Prostate gland (tissue), 2 donors: Measurements from ENCODE around the gene C1orf105. TPM values are rescaled to one million over a fixed set of nuclear protein-coding genes. Genes with fewer than 3 reads are reported as not detected.

Experiments
- DNase-seq: peaks from one replicate; pipeline ENCODE4 v3.0.0-alpha.2; 2019; ENCODE audit warnings: low spot score
- H3K27ac ChIP-seq, 2 donors: fragments of 200-600 bp; sonication (generic); 2 replicates each; pipeline ENCODE4 v1.5.1; 2017 to 2019
- H3K27me3 ChIP-seq: fragments of 200-600 bp; sonication (generic); replicated peaks from 2 replicates; pipeline ENCODE4 v1.5.1; 2019; ENCODE audit not compliant: insufficient read depth
- H3K36me3 ChIP-seq, 2 donors: fragments of 200-600 bp; sonication (generic); 1 replicate in 1 of 2; 2 replicates in 1 of 2; pipeline versions ENCODE4 v1.5.1 to v1.8.1; 2017 to 2019
- H3K4me1 ChIP-seq: fragments of 200-600 bp; sonication (generic); replicated peaks from 2 replicates; pipeline ENCODE4 v1.5.1; 2019
- H3K4me3 ChIP-seq, 2 donors: fragments of 200-600 bp; sonication (generic); 2 replicates each; pipeline ENCODE4 v1.5.1; 2017 to 2019
- H3K9me3 ChIP-seq: fragments of 200-600 bp; sonication (generic); 2 replicates; pipeline ENCODE4 v1.5.1; 2017
- POLR2A ChIP-seq: fragments of 450-650 bp; IDR thresholded peaks from one replicate; pipeline ENCODE4 v1.6.1; 2016; ENCODE audit warnings: antibody characterized with exemption, mild to moderate bottlenecking
- POLR2AphosphoS5 ChIP-seq: sonication (generic); formaldehyde crosslinking; IDR thresholded peaks from one replicate; pipeline ENCODE4 v1.6.1; 2017; ENCODE audit warnings: antibody characterized with exemption
- WGBS: methylation state at CpG from one replicate; pipeline ENCODE4 v1.1.5; 2018; 5-methylcytosine and 5-hydroxymethylcytosine counted together
- intact Hi-C: fragments of 100-400 bp; cut with DNase I; formaldehyde crosslinking; loops from one replicate; pipeline ENCODE4 v1.14.2; 2022
- total RNA-seq, 2 donors: library from RNA; depleted of rRNA; stranded (reverse); fragments of >200 nt; gene quantifications; one replicate each; pipeline ENCODE4 v1.1.0, GENCODE V29; 2016
- TF ChIP-seq, protein P1 (sequence below), 4 experiments: fragments of 200-600 bp in 2 of 4; fragments of 450-650 bp in 2 of 4; sonication (generic) in 2 of 4; IDR thresholded peaks; 1 replicate in 3 of 4; 2 replicates in 1 of 4; pipeline ENCODE4 v1.5.1; 2016 to 2019; ENCODE audit warnings: antibody characterized with exemption in 4 of 4, mild to moderate bottlenecking in 2 of 4, moderate library complexity in 2 of 4

The C1orf105 gene
- total RNA-seq, 2 donors from 2014 or later = 0.36 to 1.4 TPM

GRCh38 chr1:172513479-172513878 lies 93.0 kb downstream of the C1orf105 start:
- DNase-seq = no peak
- TF ChIP-seq POLR2A (no peak), POLR2AphosphoS5 (no peak)
- TF ChIP-seq, protein P1, sequence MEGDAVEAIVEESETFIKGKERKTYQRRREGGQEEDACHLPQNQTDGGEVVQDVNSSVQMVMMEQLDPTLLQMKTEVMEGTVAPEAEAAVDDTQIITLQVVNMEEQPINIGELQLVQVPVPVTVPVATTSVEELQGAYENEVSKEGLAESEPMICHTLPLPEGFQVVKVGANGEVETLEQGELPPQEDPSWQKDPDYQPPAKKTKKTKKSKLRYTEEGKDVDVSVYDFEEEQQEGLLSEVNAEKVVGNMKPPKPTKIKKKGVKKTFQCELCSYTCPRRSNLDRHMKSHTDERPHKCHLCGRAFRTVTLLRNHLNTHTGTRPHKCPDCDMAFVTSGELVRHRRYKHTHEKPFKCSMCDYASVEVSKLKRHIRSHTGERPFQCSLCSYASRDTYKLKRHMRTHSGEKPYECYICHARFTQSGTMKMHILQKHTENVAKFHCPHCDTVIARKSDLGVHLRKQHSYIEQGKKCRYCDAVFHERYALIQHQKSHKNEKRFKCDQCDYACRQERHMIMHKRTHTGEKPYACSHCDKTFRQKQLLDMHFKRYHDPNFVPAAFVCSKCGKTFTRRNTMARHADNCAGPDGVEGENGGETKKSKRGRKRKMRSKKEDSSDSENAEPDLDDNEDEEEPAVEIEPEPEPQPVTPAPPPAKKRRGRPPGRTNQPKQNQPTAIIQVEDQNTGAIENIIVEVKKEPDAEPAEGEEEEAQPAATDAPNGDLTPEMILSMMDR (IDR thresholded peaks at IDR 0.05) = no peak
- Histone ChIP-seq H3K4me1 (no peaks in the 10 kb centered on the region), H3K4me3 (no peak overlapping the region), H3K9me3 (no peaks in the 10 kb centered on the region), H3K27me3 (no peaks in the 10 kb centered on the region), H3K27ac (no peak overlapping the region), H3K36me3 (no peaks in the 10 kb centered on the region)
- intact Hi-C loops = no loop called here

DNA sequence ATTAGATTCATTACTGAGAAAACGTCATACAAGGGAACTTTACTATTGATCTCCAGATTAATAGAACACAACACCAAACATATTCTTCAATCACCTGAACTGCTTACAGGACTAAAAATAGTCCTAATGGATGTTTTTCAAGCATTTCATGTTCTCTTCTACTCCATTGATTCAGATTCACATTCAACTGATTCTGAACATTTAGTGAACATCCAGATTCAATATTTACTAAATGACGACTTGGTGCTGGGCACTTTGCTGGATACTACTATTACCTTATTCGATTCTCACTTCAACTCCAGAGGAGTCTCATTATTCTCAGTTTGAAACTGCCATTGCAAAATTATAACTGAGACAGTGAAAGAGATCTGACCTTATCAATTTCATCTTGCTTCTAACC lies 93.6 kb downstream of the C1orf105 start:
- Histone ChIP-seq H3K4me1 (no peaks in the 10 kb centered on the region), H3K36me3 (no peaks in the 10 kb centered on the region), H3K27me3 (no peaks in the 10 kb centered on the region), H3K27ac (no peak overlapping the region), H3K4me3 (no peak overlapping the region), H3K9me3 (no peaks in the 10 kb centered on the region)
- DNase-seq = no peak
- intact Hi-C loops = no loop called here
- 68% methylated on average over 3 of the region's 3 CpGs for WGBS
- TF ChIP-seq, protein P1 (IDR thresholded peaks at IDR 0.05) = no peak
- TF ChIP-seq POLR2A = no peak
- no peak for TF ChIP-seq POLR2AphosphoS5

DNA sequence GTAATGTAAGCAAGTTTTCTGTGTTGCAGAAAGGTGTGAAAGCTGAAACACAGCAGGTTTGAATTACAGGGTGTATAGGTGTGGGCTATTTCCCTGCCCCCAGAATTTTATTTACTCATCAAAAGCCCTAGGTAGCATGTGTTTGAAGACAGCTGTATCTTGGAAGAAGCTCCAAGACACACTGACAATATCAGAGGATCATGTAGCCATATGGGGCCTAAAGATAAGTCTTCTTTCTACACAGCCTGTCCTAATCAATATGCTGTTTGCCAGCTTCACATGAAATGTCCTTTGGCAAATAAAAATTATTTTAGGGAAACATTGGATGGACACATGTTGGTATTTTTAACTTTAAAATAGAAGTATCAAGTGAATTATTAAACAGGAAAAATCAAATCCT lies 95.0 kb downstream of the C1orf105 start:
- no peak for DNase-seq
- no peaks in the 10 kb centered on the region for H3K4me1 ChIP-seq
- H3K36me3 ChIP-seq = no peaks in the 10 kb centered on the region
- no peak for TF ChIP-seq POLR2A
- TF ChIP-seq, protein P1 (IDR thresholded peaks at IDR 0.05) = no peak
- no peak for TF ChIP-seq POLR2AphosphoS5
- intact Hi-C loops = no loop called here
- H3K27ac ChIP-seq = no peak overlapping the region
- no peaks in the 10 kb centered on the region for H3K9me3 ChIP-seq
- H3K4me3 ChIP-seq = no peak overlapping the region
- no peaks in the 10 kb centered on the region for H3K27me3 ChIP-seq

DNA sequence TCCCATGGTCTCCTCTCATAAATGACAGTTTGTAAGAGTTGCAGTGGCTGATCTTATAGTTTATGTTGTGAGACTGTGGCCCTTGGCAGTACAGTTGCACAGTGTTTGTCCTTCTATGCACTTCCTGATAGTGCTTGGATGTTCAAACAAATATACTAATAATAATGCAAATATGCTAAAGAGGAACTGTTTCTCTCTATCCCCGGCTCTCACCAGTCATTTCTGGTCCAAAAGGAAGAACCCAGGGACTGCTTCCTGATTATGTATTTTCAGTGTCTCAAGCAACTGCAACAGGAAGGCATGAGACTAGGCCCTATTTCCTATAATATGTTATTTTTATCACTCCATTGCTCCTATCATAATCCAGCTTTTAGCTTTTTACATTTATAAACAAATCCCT lies 95.4 kb downstream of the C1orf105 start:
- H3K27ac ChIP-seq = no peak overlapping the region
- H3K4me3 ChIP-seq = no peak overlapping the region
- no peaks in the 10 kb centered on the region for H3K27me3 ChIP-seq
- no peaks in the 10 kb centered on the region for H3K36me3 ChIP-seq
- 61% methylated on average over 1 of the region's 1 CpG for WGBS
- H3K4me1 ChIP-seq = no peaks in the 10 kb centered on the region
- H3K9me3 ChIP-seq = no peaks in the 10 kb centered on the region
- no peak for TF ChIP-seq POLR2A
- TF ChIP-seq, protein P1 (IDR thresholded peaks at IDR 0.05) = no peak
- no peak for TF ChIP-seq POLR2AphosphoS5
- no peak for DNase-seq
- intact Hi-C loops = no loop called here

DNA sequence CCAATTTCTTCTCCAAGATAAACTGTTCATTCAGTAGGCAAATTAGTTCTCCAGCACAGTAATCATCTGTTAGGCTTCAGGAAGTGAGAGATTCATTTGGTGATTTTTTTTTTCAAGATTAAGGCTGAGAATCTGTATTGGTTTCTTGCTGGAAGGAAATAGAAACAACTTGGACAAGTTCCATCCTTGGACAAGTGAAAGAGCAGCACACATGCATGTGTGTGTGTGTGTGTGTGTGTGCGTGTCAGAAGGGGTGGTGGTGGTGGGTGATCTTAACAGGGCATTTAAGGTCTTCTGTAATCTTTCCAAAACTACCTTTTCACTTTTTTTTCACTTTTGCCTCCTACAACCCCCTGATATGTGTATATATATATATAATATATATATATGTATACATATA lies 96.6 kb downstream of the C1orf105 start:
- H3K27me3 ChIP-seq = no peaks in the 10 kb centered on the region
- no peak for DNase-seq
- no peaks in the 10 kb centered on the region for H3K36me3 ChIP-seq
- H3K27ac ChIP-seq = no peak overlapping the region
- no peaks in the 10 kb centered on the region for H3K4me1 ChIP-seq
- H3K4me3 ChIP-seq = no peak overlapping the region
- 90% methylated on average over 1 of the region's 1 CpG for WGBS
- intact Hi-C loops = no loop called here
- no peaks in the 10 kb centered on the region for H3K9me3 ChIP-seq
- TF ChIP-seq POLR2A (no peak), POLR2AphosphoS5 (no peak)
- TF ChIP-seq, protein P1 (IDR thresholded peaks at IDR 0.05) = no peak
